KMS-11 (cell line): ENCODE results near the gene RTTN.

Experiments used
- H2AFZ ChIP-seq: fragments of 200-600 bp; sonication (generic); 2 replicates; pipeline ENCODE4 v1.6.1; 2016; ENCODE audit warnings: antibody characterized with exemption, mixed run types, low read depth
- H3K27ac ChIP-seq: fragments of 200-600 bp; sonication (generic); 2 replicates; pipeline ENCODE4 v1.6.1; 2016; ENCODE audit warnings: mild to moderate bottlenecking, mixed run types
- H3K27me3 ChIP-seq: fragments of 200-600 bp; sonication (generic); 2 replicates; pipeline ENCODE4 v1.6.1; 2017; ENCODE audit warnings: mild to moderate bottlenecking, low read depth, mixed run types, moderate library complexity; ENCODE audit not compliant: insufficient read depth
- H3K36me3 ChIP-seq: fragments of 200-600 bp; sonication (generic); 2 replicates; pipeline ENCODE4 v1.6.1; 2017; ENCODE audit warnings: mild to moderate bottlenecking, mixed run types; ENCODE audit not compliant: insufficient read depth
- H3K4me1 ChIP-seq: fragments of 200-600 bp; sonication (generic); 2 replicates; pipeline ENCODE4 v1.6.1; 2016; ENCODE audit warnings: mild to moderate bottlenecking, low read depth, mixed run types; ENCODE audit not compliant: poor library complexity, severe bottlenecking
- H3K4me2 ChIP-seq: fragments of 200-600 bp; sonication (generic); 2 replicates; pipeline ENCODE4 v1.7.0; 2016; ENCODE audit warnings: mild to moderate bottlenecking, mixed run types
- H3K4me3 ChIP-seq: fragments of 200-600 bp; sonication (generic); IDR thresholded peaks from 2 replicates; pipeline ENCODE4 v1.6.1; 2017; ENCODE audit warnings: low read depth, low read length, mixed read lengths; ENCODE audit not compliant: insufficient read depth
- H3K79me2 ChIP-seq: fragments of 200-600 bp; sonication (generic); 2 replicates; pipeline ENCODE4 v1.6.1; 2016; ENCODE audit warnings: low read depth, mixed run types; ENCODE audit not compliant: insufficient read depth
- H3K9ac ChIP-seq: fragments of 200-600 bp; sonication (generic); 2 replicates; pipeline ENCODE4 v1.6.1; 2016; ENCODE audit warnings: mild to moderate bottlenecking, mixed run types
- H4K20me1 ChIP-seq: fragments of 200-600 bp; sonication (generic); 2 replicates; pipeline ENCODE4 v1.6.1; 2016; ENCODE audit warnings: mild to moderate bottlenecking, mixed run types; ENCODE audit not compliant: insufficient read depth
- TF ChIP-seq, protein P1 (sequence below): fragments of 200-600 bp; sonication (generic); conservative IDR thresholded peaks from 2 replicates; pipeline ENCODE4 v1.6.1; 2017; ENCODE audit warnings: low read depth, mild to moderate bottlenecking, antibody characterized with exemption, low read length, moderate library complexity, mixed read lengths

Gene RTTN

DNA sequence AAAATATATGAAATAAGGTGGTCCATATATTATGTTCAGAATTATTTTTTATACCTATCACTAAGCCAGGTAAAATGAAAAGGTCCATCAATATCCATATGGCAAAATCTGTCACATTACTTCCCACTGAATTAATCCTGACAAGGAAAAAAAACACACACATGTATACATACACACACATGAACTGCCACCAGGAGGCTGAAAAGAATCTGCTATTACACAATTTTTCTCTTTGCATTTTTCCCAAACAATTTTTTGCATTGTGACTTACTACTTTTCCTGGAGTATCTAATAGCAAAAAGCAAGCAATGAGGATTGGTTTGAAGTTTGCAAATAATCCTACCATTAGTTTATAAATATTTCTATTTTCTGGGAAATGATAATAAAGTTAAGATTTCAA, 129.6 kb downstream of the RTTN start:
- Histone ChIP-seq H2AFZ (no peak overlapping the region), H3K79me2 (no peaks in the 10 kb centered on the region), H3K9ac (no peak overlapping the region), H4K20me1 (no peaks in the 10 kb centered on the region), H3K27ac (no peak overlapping the region), H3K36me3 (peaks cover 4% of the 10 kb centered on the region; the same call in 1 of the 2 replicates), H3K27me3 (no peaks in the 10 kb centered on the region), H3K4me3 (no peak overlapping the region), H3K4me2 (no peak overlapping the region), H3K4me1 (no peaks in the 10 kb centered on the region)
- TF ChIP-seq, protein P1, sequence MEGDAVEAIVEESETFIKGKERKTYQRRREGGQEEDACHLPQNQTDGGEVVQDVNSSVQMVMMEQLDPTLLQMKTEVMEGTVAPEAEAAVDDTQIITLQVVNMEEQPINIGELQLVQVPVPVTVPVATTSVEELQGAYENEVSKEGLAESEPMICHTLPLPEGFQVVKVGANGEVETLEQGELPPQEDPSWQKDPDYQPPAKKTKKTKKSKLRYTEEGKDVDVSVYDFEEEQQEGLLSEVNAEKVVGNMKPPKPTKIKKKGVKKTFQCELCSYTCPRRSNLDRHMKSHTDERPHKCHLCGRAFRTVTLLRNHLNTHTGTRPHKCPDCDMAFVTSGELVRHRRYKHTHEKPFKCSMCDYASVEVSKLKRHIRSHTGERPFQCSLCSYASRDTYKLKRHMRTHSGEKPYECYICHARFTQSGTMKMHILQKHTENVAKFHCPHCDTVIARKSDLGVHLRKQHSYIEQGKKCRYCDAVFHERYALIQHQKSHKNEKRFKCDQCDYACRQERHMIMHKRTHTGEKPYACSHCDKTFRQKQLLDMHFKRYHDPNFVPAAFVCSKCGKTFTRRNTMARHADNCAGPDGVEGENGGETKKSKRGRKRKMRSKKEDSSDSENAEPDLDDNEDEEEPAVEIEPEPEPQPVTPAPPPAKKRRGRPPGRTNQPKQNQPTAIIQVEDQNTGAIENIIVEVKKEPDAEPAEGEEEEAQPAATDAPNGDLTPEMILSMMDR: no peak

DNA sequence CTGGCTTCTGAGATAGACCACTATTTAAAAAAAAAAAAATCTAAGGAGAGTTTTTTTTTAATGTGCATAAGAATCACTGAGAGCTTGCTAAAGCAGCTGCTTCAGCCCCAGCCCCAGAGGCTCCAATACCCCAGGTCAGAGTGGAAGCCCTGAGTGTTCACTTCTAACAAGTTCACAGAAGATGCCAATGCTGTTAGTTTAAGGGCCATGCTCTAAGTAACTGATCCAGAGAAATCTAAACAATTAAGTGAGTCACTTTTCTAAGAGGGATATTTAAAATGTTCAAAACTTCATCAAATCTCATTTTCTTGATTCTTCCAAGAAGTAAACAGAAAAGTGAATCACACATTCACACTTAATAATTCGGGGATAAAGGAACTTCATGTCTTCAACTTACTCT, 131.4 kb downstream of the RTTN start:
- no peaks in the 10 kb centered on the region for H3K4me1 ChIP-seq
- no peak overlapping the region for H3K9ac ChIP-seq
- no peak overlapping the region for H3K4me3 ChIP-seq
- TF ChIP-seq, protein P1: no peak
- H3K4me2 ChIP-seq: no peak overlapping the region
- no peaks in the 10 kb centered on the region for H4K20me1 ChIP-seq
- peaks cover 4% of the 10 kb centered on the region; the same call in 1 of the 2 replicates for H3K36me3 ChIP-seq
- H3K79me2 ChIP-seq: no peaks in the 10 kb centered on the region
- no peaks in the 10 kb centered on the region for H3K27me3 ChIP-seq
- H3K27ac ChIP-seq: no peak overlapping the region
- no peak overlapping the region for H2AFZ ChIP-seq

DNA sequence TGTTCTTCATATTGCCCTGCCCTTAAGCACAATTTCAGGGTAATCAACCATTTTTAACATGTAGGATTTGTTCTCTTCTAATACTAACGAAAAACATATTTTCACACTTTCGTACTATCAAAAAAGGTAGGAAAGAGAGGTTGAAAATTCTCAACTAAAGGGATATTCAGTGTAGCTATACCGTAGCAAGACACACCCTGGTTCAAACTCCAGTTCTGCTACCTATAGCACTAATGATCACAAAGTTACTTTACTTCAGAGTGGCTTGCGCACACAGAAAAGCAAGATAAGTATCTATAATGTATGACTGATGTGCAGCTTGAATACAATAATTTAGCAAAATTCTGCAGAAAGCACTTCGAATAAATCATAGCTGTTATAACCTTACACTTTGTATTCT, 132.1 kb downstream of the RTTN start:
- Histone ChIP-seq H2AFZ (no peak overlapping the region), H3K27ac (no peak overlapping the region), H3K27me3 (no peaks in the 10 kb centered on the region), H3K4me3 (no peak overlapping the region), H4K20me1 (no peaks in the 10 kb centered on the region), H3K36me3 (peaks cover 4% of the 10 kb centered on the region; the same call in 1 of the 2 replicates), H3K4me1 (no peaks in the 10 kb centered on the region), H3K4me2 (no peak overlapping the region), H3K79me2 (no peaks in the 10 kb centered on the region), H3K9ac (no peak overlapping the region)
- TF ChIP-seq, protein P1: no peak

DNA sequence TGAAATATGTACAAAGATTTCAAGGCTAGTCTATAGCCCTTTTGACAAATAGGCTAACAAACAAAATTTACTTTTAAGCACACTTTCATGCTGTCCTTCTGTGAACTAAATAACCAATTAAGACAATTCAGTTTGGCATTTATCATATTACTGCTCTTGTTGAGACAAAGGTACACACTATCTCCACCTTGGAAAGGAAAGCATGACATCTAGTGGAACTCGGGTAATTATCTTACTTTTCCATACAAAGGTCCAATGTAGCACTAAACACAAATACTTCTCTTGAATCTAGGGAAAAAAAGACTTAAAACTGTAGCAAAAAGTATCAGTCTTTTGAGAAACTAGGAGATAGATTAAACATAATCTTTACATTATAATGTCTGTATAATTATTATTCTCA, 132.8 kb downstream of the RTTN start:
- no peak overlapping the region for H3K4me3 ChIP-seq
- no peaks in the 10 kb centered on the region for H3K27me3 ChIP-seq
- no peak overlapping the region for H3K4me2 ChIP-seq
- H3K27ac ChIP-seq: no peak overlapping the region
- H3K79me2 ChIP-seq: no peaks in the 10 kb centered on the region
- peaks cover 4% of the 10 kb centered on the region; the same call in 1 of the 2 replicates for H3K36me3 ChIP-seq
- no peaks in the 10 kb centered on the region for H3K4me1 ChIP-seq
- TF ChIP-seq, protein P1: no peak
- no peak overlapping the region for H2AFZ ChIP-seq
- H3K9ac ChIP-seq: no peak overlapping the region
- H4K20me1 ChIP-seq: no peaks in the 10 kb centered on the region
